RWPE1 (cell line): ENCODE measurements around the gene ANKRD55.
"Not testable (repeated sequence)": the region's sequence is repeated elsewhere in the genome, so short reads cannot be mapped to it uniquely, and the experiment has no call there.

Experiments used
- CTCF ChIA-PET: fragments of 350-600 bp; sonication (Branson Sonifier 250); formaldehyde crosslinking; extraction: SDS; loops from one replicate; lab custom pipeline; 2021; lab: Yijun Ruan, JAX
- POLR2A ChIA-PET: fragments of 400-600 bp; formaldehyde crosslinking; extraction: SDS; loops from one replicate; lab custom pipeline; 2020; ENCODE audit warnings: antibody characterized with exemption; ENCODE audit not compliant: low non-redundant PET; lab: Yijun Ruan, JAX
- DNase-seq: peaks from one replicate; pipeline ENCODE4 v3.0.0; 2012; ENCODE audit warnings: low spot score
- H3K27ac ChIP-seq: fragments of 450-650 bp; 2 replicates; pipeline ENCODE4 v1.5.1; 2017
- CTCF ChIP-seq: fragments of 450-650 bp; conservative IDR thresholded peaks from 2 replicates; pipeline ENCODE4 v1.5.1; 2017; ENCODE audit warnings: low read depth, mild to moderate bottlenecking

The ANKRD55 gene

DNA sequence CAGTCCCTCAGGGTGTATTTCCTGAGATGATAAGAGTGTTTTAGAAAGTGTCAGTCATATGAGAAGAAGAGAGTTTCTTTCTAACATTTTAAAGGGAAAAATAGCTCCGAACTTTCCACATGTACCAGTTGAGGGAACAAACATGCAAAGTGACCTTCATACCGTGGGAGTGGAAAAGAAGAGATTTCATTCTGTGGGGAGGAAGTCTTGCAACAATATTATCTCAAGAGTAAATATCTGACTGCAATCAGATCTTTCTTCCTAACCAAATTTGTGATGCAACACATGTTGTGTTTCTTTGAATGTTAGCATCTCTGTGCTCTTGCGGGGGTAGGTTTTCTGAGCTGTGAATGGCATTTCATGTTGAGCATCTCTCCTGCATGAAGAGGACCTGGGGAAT, 30.6 kb downstream of the ANKRD55 start:
- no peak for DNase-seq
- no peak overlapping the region for H3K27ac ChIP-seq
- TF ChIP-seq CTCF: no peak
- CTCF ChIA-PET: interaction anchor here (0.6 kb wide), 1 partner anchor 241 kb away, joined by 3 read pairs; no protein-coding TSS in a partner anchor
- POLR2A ChIA-PET: no interaction called here

DNA sequence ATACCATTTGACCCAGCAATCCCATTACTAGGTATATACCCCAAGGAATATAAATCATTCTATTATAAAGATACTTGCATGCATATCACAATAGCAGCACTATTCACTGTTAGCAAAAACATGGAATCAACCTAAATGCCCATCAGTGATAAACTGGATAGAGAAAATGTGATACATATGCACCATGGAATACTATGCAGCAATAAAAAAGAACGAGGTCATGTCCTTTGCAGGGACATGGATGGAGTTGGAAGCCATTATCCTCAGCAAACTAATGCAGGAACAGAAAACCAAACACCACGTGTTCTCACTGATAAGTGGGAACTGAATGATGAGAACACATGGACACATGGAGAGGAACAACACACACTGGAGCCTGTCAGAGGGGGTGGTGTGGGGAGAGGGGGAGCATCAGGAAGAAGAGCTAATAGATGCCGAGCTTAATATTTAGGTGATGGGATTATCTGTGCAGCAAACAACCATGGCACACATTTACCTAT, 31.3 kb downstream of the ANKRD55 start:
- POLR2A ChIA-PET, DNase-seq, H3K27ac ChIP-seq: not testable (repeated sequence)
- CTCF ChIA-PET: interaction anchor here (0.6 to 2.6 kb wide), 12 partner anchors 9 to 1190 kb away, joined by 3 to 47 read pairs (median 4); no protein-coding TSS in a partner anchor

DNA sequence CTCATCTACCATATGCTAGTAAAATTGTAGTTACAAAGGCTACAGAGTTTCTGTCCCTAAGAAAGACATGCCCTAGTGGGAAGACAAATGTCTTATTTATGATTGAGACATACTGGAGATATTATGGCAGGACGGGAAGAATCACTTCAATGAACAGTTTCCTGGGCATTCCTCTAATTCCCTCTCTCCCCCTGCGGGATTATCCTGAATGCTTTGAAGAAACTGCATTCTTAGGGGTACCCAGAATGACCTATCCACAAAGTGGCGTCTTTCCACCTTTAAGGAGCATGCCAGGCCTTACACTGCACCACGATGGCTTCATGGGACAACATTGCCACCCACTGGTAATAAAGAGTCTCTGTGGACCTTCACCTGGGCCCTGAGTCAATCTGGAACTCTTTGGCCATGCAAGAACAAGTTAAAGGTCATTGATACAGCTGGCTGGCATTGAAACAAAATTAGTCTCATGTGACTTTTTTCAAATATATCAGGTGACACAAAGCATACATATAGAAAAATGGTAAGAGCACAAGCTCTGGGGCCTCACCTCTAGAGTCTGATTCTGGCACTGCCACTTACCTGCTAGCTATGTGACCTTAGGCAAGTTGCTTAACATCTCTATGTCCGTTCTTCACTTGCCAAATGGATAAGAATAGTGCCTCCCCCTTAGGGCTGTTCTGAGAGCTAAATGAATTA, 32.0 kb downstream of the ANKRD55 start:
- peak; percentile 80 for DNase-seq
- peak; percentile 76 for TF ChIP-seq CTCF
- H3K27ac ChIP-seq: no peak overlapping the region
- ChIA-PET CTCF (interaction anchor here (0.6 to 2.6 kb wide), 12 partner anchors 10 to 1228 kb away, joined by 3 to 47 read pairs (median 4); no protein-coding TSS in a partner anchor), POLR2A (no interaction called here)

DNA sequence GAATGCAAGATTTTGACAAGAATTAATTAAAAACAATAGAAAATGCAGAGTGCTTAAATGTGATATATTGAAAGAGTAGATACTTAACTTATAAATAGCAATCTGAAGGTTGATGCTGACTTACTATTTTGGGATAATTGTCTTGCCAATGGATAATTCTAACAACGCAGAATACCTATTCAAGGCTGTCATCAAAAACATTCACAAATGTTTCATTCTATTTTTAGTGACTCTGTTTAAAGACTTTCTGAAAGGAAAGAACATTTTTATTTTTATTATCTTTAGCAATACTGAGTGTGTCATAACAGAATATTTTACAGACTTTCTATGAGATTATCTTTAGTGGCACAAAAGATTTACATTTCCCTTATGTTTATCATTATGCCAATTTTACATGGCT, 38.1 kb downstream of the ANKRD55 start:
- DNase-seq: no peak
- POLR2A ChIA-PET: no interaction called here
- no peak for TF ChIP-seq CTCF
- CTCF ChIA-PET: interaction anchor here (0.6 kb wide), 1 partner anchor 259 kb away, joined by 8 read pairs; no protein-coding TSS in a partner anchor
- no peak overlapping the region for H3K27ac ChIP-seq

DNA sequence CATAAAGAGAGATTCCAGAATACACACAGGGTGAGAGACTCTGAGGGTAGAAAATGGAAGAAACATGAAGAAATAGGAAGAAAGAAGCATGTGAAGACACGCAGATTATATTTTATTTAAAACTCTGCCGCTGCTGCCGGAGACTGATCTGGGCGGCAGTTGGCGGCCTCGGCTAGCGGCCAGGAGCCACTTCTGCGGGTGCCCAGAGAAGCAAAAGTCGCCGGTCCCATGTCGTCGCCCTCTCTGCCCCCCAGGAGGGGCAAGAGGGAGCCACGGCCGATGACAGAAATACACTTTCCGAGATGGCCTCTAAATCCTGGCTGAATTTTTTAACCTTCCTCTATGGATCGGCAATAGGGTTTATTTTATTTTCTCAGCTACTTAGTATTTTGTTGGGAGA, 40.9 kb downstream of the ANKRD55 start:
- H3K27ac ChIP-seq: no peak overlapping the region
- DNase-seq: no peak
- TF ChIP-seq CTCF: no peak
- CTCF ChIA-PET: interaction anchor here (0.6 kb wide), 1 partner anchor 218 kb away, joined by 3 read pairs; no protein-coding TSS in a partner anchor
- POLR2A ChIA-PET: no interaction called here

DNA sequence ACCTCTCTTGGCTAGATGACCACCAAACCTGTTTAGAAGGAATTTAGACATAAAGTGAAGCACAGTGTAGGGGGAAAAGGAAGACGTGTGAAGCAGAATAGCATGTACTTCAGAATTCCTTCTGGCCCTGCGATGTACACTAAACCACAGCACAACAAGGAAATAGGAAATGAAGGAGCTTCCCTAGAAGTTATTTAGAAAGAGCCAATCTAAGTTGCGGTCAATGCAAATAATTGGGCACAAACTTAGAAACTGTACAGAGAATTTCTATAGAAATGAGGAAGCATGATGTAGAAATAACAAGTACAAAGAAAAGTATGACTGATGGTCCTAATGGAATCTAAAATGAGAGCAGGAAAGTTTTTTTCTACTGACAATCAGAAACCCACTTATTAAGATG, 41.5 kb downstream of the ANKRD55 start:
- no peak overlapping the region for H3K27ac ChIP-seq
- CTCF ChIA-PET: no interaction called here
- DNase-seq: no peak
- POLR2A ChIA-PET: no interaction called here
- TF ChIP-seq CTCF: no peak

GRCh38 chr5:56190497-56190896, 42.6 kb downstream of the ANKRD55 start:
- H3K27ac ChIP-seq: no peak overlapping the region
- DNase-seq: no peak
- POLR2A ChIA-PET: no interaction called here
- no peak for TF ChIP-seq CTCF
- CTCF ChIA-PET: no interaction called here
